Mesenchymal stem cell (in vitro differentiated cells and primary cell): ENCODE measurements around the gene GTF2A1L.

Experiments
- DNase-seq: peaks from one replicate; pipeline ENCODE4 v3.0.0-alpha.2; 2013
- H2AFZ ChIP-seq: one replicate; pipeline ENCODE4 v1.6.1; 2013; ENCODE audit warnings: low read depth, mild to moderate bottlenecking, control low read depth, inconsistent platforms, low read length, moderate library complexity
- H2AK5ac ChIP-seq: 2 replicates; pipeline ENCODE4 v1.6.1; 2013; ENCODE audit warnings: low read length, moderate library complexity, mild to moderate bottlenecking, inconsistent platforms; ENCODE audit not compliant: severe bottlenecking
- H2BK120ac ChIP-seq: one replicate; pipeline ENCODE4 v1.6.1; 2013; ENCODE audit warnings: low read depth, mild to moderate bottlenecking, inconsistent platforms, low read length, moderate library complexity
- H2BK12ac ChIP-seq, 2 experiments: one replicate each; pipeline ENCODE4 v1.6.1; 2013; ENCODE audit warnings: inconsistent platforms in 2 of 2, low read length in 2 of 2, mild to moderate bottlenecking in 2 of 2, moderate library complexity in 2 of 2, control low read depth in 1 of 2
- H2BK15ac ChIP-seq: one replicate; pipeline ENCODE4 v1.6.1; 2013; ENCODE audit warnings: mild to moderate bottlenecking, low read depth, inconsistent platforms; ENCODE audit not compliant: poor library complexity, severe bottlenecking
- H2BK5ac ChIP-seq: 2 replicates; pipeline ENCODE4 v1.6.1; 2013; ENCODE audit warnings: low read depth, mild to moderate bottlenecking, low read length, control low read depth, inconsistent platforms; ENCODE audit not compliant: poor library complexity, severe bottlenecking
- H3K14ac ChIP-seq, 2 experiments: one replicate each; pipeline ENCODE4 v1.6.1; 2013; ENCODE audit warnings: inconsistent platforms in 2 of 2, low read length in 2 of 2, control low read depth in 1 of 2, mild to moderate bottlenecking in 1 of 2, moderate library complexity in 1 of 2
- H3K18ac ChIP-seq, 2 experiments: one replicate each; pipeline ENCODE4 v1.6.1; 2013; ENCODE audit warnings: inconsistent platforms in 2 of 2, low read length in 2 of 2, control low read depth in 1 of 2, low read depth in 1 of 2, mild to moderate bottlenecking in 1 of 2
- H3K23ac ChIP-seq, 2 experiments: one replicate each; pipeline ENCODE4 v1.6.1; 2013; ENCODE audit warnings: inconsistent platforms in 2 of 2, low read length in 2 of 2, mild to moderate bottlenecking in 2 of 2, moderate library complexity in 2 of 2, control low read depth in 1 of 2
- H3K27ac ChIP-seq: 2 replicates; pipeline ENCODE4 v1.5.1; 2013; ENCODE audit warnings: mild to moderate bottlenecking, moderate library complexity, low read length, control low read depth, inconsistent platforms; ENCODE audit not compliant: poor library complexity, severe bottlenecking
- H3K27me3 ChIP-seq, 2 experiments: 2 replicates each; pipeline versions ENCODE4 v1.6.1 to v1.7.0; 2013; ENCODE audit warnings: low read length in 2 of 2, mild to moderate bottlenecking in 2 of 2, moderate library complexity in 2 of 2, control low read depth in 1 of 2, inconsistent platforms in 1 of 2; ENCODE audit not compliant: control insufficient read depth in 1 of 2, insufficient read depth in 1 of 2
- H3K36me3 ChIP-seq, 2 experiments: 2 replicates each; pipeline versions ENCODE4 v1.6.1 to v1.7.0; 2013; ENCODE audit warnings: low read length in 2 of 2, control low read depth in 1 of 2, inconsistent platforms in 1 of 2, low read depth in 1 of 2, mild to moderate bottlenecking in 1 of 2; ENCODE audit not compliant: insufficient read depth in 2 of 2, control insufficient read depth in 1 of 2
- H3K4ac ChIP-seq, 2 experiments: one replicate each; pipeline ENCODE4 v1.6.1; 2013; ENCODE audit warnings: inconsistent platforms in 2 of 2, low read length in 2 of 2, mild to moderate bottlenecking in 2 of 2, moderate library complexity in 2 of 2, control low read depth in 1 of 2, low read depth in 1 of 2
- H3K4me1 ChIP-seq: 2 replicates; pipeline ENCODE4 v1.6.1; 2013; ENCODE audit warnings: low read depth, low read length, control low read depth; ENCODE audit not compliant: control insufficient read depth, insufficient read depth
- H3K4me2 ChIP-seq: 2 replicates; pipeline ENCODE4 v1.6.1; 2013; ENCODE audit warnings: low read length, mild to moderate bottlenecking, inconsistent platforms; ENCODE audit not compliant: poor library complexity, severe bottlenecking
- H3K4me3 ChIP-seq, 2 experiments: 2 replicates each; pipeline versions ENCODE4 v1.5.1 to v1.7.0; 2013; ENCODE audit warnings: low read length in 2 of 2, mild to moderate bottlenecking in 2 of 2, control low read depth in 1 of 2, low read depth in 1 of 2; ENCODE audit not compliant: insufficient read depth in 1 of 2
- H3K79me1 ChIP-seq: replicated peaks from 2 replicates; pipeline ENCODE4 v1.6.1; 2013; ENCODE audit warnings: mild to moderate bottlenecking, control low read depth, low read length, inconsistent platforms; ENCODE audit not compliant: poor library complexity, severe bottlenecking
- H3K9ac ChIP-seq: 2 replicates; pipeline ENCODE4 v1.7.0; 2013; ENCODE audit warnings: mild to moderate bottlenecking, low read length, moderate library complexity
- H3K9me3 ChIP-seq: 2 replicates; pipeline ENCODE4 v1.7.0; 2013; ENCODE audit warnings: mild to moderate bottlenecking, low read length; ENCODE audit not compliant: control insufficient read depth
- H4K8ac ChIP-seq: one replicate; pipeline ENCODE4 v1.6.1; 2013; ENCODE audit warnings: inconsistent platforms, mild to moderate bottlenecking, low read length, moderate library complexity
- H4K91ac ChIP-seq: one replicate; pipeline ENCODE4 v1.6.1; 2013; ENCODE audit warnings: mild to moderate bottlenecking, low read length, inconsistent platforms
- WGBS: methylation state at CpG from one replicate; pipeline ENCODE4 v1.1.7; 2013; ENCODE audit warnings: mixed read lengths; 5-methylcytosine and 5-hydroxymethylcytosine counted together

GTF2A1L gene

DNA sequence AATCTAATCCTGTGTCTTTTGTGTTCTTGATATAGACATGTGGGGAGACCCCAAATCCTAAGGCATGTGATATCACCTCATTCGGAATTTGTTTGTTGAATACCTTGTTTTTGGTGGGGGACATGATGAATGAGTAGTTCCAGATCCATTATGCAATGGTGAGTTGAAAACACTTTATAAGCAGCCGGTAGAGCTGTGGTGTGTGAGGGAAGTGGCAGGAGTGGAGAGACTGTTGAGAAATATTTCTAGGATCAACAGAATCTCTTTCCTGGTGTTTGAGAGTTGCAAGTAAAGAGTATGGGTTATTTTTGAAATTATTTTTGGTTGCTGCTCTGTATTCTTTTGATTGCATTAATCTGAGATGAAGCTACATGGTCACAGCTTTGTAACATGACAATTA is 103.5 kb downstream of the GTF2A1L start:
- no peak for DNase-seq
- no peak overlapping the region for H2BK5ac ChIP-seq
- no peak overlapping the region for H4K91ac ChIP-seq
- H3K4me2 ChIP-seq: no peak overlapping the region
- no peak overlapping the region for H2AFZ ChIP-seq
- H2AK5ac ChIP-seq: no peak overlapping the region
- H3K36me3 ChIP-seq: no peaks in the 10 kb centered on the region
- no peaks in the 10 kb centered on the region for H3K27me3 ChIP-seq
- H2BK120ac ChIP-seq: no peak overlapping the region
- H2BK12ac ChIP-seq: no peak overlapping the region
- no peak overlapping the region for H3K9ac ChIP-seq
- peaks cover 3% of the 10 kb centered on the region for H3K4me1 ChIP-seq
- WGBS: 80% methylated on average over 2 of the region's 2 CpGs
- no peak overlapping the region for H3K14ac ChIP-seq
- H3K27ac ChIP-seq: no peak overlapping the region
- no peak overlapping the region for H3K4me3 ChIP-seq
- no peak overlapping the region for H3K23ac ChIP-seq
- no peak overlapping the region for H2BK15ac ChIP-seq
- H3K79me1 ChIP-seq: no peaks in the 10 kb centered on the region
- no peak overlapping the region for H4K8ac ChIP-seq
- no peak overlapping the region for H3K4ac ChIP-seq
- H3K18ac ChIP-seq: no peak overlapping the region
- no peaks in the 10 kb centered on the region for H3K9me3 ChIP-seq

DNA sequence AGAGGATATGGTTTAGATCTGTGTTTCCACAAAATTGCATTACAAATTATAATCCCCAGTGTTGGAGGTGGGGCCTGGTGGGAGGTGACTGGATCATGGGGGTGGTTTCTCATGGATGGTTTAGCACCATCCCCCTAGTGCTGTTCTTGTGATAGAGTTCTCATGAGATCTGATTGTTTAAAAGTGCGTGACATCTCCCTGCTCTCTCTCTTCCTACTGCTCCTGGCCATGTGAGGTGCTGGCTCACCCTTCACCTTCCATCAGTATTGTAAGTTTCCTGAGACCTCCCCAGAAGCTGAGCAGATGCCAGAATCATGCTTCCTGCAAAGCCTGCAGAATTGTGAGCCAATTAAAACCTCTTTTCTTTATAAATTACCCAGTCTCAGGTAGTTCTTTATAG is 104.7 kb downstream of the GTF2A1L start:
- Histone ChIP-seq H3K9me3 (no peaks in the 10 kb centered on the region), H3K36me3 (no peaks in the 10 kb centered on the region), H3K18ac (no peak overlapping the region), H2BK15ac (no peak overlapping the region), H4K91ac (no peak overlapping the region), H2BK120ac (no peak overlapping the region), H3K14ac (no peak overlapping the region), H3K4ac (no peak overlapping the region), H3K4me3 (no peak overlapping the region), H3K79me1 (no peaks in the 10 kb centered on the region), H3K9ac (peak overlapping the region; percentile 35), H2BK5ac (no peak overlapping the region), H3K4me1 (peaks cover 3% of the 10 kb centered on the region), H2AK5ac (no peak overlapping the region), H4K8ac (no peak overlapping the region), H3K27ac (no peak overlapping the region), H3K23ac (no peak overlapping the region), H3K4me2 (no peak overlapping the region), H3K27me3 (no peaks in the 10 kb centered on the region), H2BK12ac (no peak overlapping the region), H2AFZ (no peak overlapping the region)
- 88% methylated on average over 1 of the region's 1 CpG for WGBS
- no peak for DNase-seq

DNA sequence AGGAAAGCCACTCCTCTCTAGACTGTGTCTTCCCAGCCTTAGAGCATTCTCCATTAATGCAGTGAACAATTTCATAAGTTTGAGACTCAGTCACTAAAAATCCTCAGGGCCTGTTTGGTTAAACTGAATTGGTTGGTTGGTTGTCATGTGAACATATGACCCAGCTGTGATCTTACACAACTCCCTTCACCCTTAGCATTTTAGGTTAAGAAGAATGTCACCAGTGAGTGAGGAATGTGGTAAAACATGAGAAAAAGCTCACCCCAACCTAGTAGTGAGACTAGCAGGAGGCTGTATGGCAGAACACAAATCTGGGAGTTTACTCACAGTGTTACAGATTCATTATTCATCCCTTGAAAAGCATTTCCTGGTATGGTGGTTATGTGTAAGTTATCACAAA is 105.5 kb downstream of the GTF2A1L start:
- H3K9ac ChIP-seq: peak overlapping the region; percentile 35
- no peak overlapping the region for H2AK5ac ChIP-seq
- H4K8ac ChIP-seq: no peak overlapping the region
- H3K18ac ChIP-seq: no peak overlapping the region
- peak; percentile 62 for DNase-seq
- H4K91ac ChIP-seq: no peak overlapping the region
- H3K27me3 ChIP-seq: no peaks in the 10 kb centered on the region
- no peak overlapping the region for H3K4ac ChIP-seq
- H2BK15ac ChIP-seq: no peak overlapping the region
- no peak overlapping the region for H2BK120ac ChIP-seq
- H3K23ac ChIP-seq: no peak overlapping the region
- H2BK5ac ChIP-seq: no peak overlapping the region
- H3K4me3 ChIP-seq: no peak overlapping the region
- no peaks in the 10 kb centered on the region for H3K36me3 ChIP-seq
- H3K4me2 ChIP-seq: no peak overlapping the region
- no peak overlapping the region for H2BK12ac ChIP-seq
- no peaks in the 10 kb centered on the region for H3K9me3 ChIP-seq
- no peaks in the 10 kb centered on the region for H3K79me1 ChIP-seq
- no peak overlapping the region for H3K14ac ChIP-seq
- H3K27ac ChIP-seq: no peak overlapping the region
- H3K4me1 ChIP-seq: peaks cover 3% of the 10 kb centered on the region
- H2AFZ ChIP-seq: no peak overlapping the region

DNA sequence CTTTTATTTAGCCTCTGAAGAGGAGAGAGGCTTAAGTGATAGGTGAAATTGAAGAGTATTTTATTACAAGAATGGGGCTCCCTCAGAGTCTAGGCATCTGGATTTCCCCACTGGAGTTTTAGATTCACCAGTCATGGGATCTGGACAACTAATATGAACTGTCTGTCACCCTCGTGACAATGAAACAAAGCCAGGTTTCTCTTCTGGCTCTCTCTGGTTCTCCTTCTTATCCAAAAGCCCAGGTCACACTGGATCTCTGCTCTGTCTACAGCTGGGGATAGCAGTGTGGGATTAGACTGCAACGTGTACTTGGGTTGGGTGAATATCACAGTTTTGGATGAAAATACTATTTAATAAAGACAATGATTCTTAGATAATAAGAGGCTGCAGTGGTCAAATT is 106.6 kb downstream of the GTF2A1L start:
- no peak overlapping the region for H2BK15ac ChIP-seq
- no peaks in the 10 kb centered on the region for H3K27me3 ChIP-seq
- H3K27ac ChIP-seq: no peak overlapping the region
- no peak overlapping the region for H3K4me2 ChIP-seq
- H3K9me3 ChIP-seq: no peaks in the 10 kb centered on the region
- H2BK5ac ChIP-seq: no peak overlapping the region
- no peak overlapping the region for H3K18ac ChIP-seq
- H4K8ac ChIP-seq: no peak overlapping the region
- H3K4me3 ChIP-seq: no peak overlapping the region
- no peak overlapping the region for H3K4ac ChIP-seq
- no peak overlapping the region for H4K91ac ChIP-seq
- H3K36me3 ChIP-seq: no peaks in the 10 kb centered on the region
- no peak overlapping the region for H3K9ac ChIP-seq
- H2AK5ac ChIP-seq: no peak overlapping the region
- 100% methylated on average over 1 of the region's 2 CpGs for WGBS
- H3K14ac ChIP-seq: no peak overlapping the region
- no peaks in the 10 kb centered on the region for H3K79me1 ChIP-seq
- H2BK12ac ChIP-seq: no peak overlapping the region
- peaks cover 1% of the 10 kb centered on the region for H3K4me1 ChIP-seq
- no peak overlapping the region for H2BK120ac ChIP-seq
- no peak overlapping the region for H2AFZ ChIP-seq
- no peak overlapping the region for H3K23ac ChIP-seq
- DNase-seq: no peak
